Coronary artery (tissue), 2 donors: ENCODE measurements around the gene SSBP3.

Experiments used
- DNase-seq: peaks from one replicate; pipeline ENCODE4 v3.0.0-alpha.2; 2017; ENCODE audit warnings: low spot score
- H3K27ac ChIP-seq, 2 donors: fragments of 200-600 bp; sonication (generic); one replicate each; pipeline ENCODE4 v1.5.1; 2016 to 2019
- H3K4me3 ChIP-seq: fragments of 200-600 bp; sonication (generic); 2 replicates; pipeline ENCODE4 v1.5.1; 2016; ENCODE audit warnings: mild to moderate bottlenecking, moderate library complexity
- TF ChIP-seq, protein P1 (sequence below): fragments of 200-600 bp; sonication (generic); IDR thresholded peaks from one replicate; pipeline ENCODE4 v1.5.1; 2019; ENCODE audit warnings: antibody characterized with exemption

SSBP3 gene

DNA sequence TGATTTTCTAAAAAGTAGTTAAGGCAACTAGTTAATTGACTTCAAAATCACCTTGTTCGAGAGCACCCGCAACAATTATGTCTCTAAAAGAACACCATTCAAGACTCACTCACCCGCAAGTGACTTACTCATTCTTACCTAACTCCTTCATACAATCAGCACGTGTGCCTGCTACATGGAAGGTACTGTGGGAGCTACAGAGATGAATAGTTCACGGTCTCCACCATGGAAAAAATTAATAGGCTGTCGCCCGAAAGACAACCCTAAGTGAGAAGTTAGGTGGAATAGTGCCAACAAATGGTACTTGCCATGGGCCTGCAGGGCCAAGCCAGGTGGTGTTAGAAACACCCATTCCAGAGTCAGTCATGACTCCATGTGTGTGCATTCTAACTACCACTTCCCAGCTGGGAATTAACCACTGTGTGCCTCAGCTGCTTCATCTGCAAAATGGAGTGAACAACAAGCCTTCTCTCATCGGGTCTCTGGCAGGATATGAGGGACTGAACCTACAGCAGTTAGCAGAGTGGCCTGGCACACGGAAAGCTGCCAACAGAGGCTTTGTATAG, 7.1 kb downstream of the SSBP3 start:
- DNase-seq: no peak
- H3K27ac ChIP-seq: no peak overlapping the region
- TF ChIP-seq, protein P1, sequence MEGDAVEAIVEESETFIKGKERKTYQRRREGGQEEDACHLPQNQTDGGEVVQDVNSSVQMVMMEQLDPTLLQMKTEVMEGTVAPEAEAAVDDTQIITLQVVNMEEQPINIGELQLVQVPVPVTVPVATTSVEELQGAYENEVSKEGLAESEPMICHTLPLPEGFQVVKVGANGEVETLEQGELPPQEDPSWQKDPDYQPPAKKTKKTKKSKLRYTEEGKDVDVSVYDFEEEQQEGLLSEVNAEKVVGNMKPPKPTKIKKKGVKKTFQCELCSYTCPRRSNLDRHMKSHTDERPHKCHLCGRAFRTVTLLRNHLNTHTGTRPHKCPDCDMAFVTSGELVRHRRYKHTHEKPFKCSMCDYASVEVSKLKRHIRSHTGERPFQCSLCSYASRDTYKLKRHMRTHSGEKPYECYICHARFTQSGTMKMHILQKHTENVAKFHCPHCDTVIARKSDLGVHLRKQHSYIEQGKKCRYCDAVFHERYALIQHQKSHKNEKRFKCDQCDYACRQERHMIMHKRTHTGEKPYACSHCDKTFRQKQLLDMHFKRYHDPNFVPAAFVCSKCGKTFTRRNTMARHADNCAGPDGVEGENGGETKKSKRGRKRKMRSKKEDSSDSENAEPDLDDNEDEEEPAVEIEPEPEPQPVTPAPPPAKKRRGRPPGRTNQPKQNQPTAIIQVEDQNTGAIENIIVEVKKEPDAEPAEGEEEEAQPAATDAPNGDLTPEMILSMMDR: no peak
- H3K4me3 ChIP-seq: no peak overlapping the region

DNA sequence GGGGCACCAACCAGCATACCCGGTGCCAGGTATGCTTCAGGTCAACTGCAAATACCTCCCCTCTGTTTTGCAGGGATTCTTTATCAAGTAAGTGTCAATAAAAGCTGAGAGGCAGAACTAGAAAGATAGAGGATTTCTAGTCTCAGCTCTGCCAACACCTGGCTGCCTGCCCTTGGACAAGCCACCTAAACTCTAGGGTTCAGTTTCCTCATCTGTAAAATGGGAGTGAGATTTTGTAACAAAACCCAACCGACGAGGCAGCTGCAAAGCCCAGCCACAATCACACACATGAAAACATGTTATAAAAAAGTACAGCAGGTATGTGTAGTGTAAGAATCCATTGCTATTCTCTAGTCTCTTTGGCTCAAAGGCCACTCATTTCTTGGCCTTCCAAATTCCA, 8.2 kb downstream of the SSBP3 start:
- Histone ChIP-seq H3K4me3 (no peak overlapping the region), H3K27ac (no peak overlapping the region)
- TF ChIP-seq, protein P1: no peak
- DNase-seq: no peak

DNA sequence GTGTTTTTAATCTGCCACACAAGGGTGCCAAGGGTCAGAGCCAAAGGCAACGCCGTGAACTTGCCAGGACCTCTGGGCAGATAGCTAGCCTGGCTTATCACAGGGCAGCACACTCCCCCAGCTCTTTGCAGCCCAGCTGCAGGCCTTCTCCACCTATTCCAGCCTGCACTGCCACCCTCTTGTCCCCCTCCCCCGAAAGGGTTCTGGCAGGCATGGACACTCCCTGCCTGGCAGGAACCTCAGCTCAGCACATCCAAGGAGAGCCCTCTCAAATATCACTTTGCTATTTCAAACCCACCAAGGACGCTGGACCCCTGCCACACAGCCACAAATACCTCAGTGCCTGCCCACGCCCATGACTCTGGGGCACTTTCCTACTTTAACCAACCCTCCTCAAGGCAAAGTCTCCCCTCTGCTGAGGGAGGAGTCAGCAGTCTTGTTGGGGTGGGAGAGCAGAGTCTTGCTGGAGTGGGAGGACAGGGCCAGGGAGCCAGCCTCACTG, 9.1 kb downstream of the SSBP3 start:
- peak overlapping the region; percentile 40 for H3K4me3 ChIP-seq
- peak overlapping the region in 1 of 2 donors; percentile 67 for H3K27ac ChIP-seq
- no peak for DNase-seq
- TF ChIP-seq, protein P1: no peak

DNA sequence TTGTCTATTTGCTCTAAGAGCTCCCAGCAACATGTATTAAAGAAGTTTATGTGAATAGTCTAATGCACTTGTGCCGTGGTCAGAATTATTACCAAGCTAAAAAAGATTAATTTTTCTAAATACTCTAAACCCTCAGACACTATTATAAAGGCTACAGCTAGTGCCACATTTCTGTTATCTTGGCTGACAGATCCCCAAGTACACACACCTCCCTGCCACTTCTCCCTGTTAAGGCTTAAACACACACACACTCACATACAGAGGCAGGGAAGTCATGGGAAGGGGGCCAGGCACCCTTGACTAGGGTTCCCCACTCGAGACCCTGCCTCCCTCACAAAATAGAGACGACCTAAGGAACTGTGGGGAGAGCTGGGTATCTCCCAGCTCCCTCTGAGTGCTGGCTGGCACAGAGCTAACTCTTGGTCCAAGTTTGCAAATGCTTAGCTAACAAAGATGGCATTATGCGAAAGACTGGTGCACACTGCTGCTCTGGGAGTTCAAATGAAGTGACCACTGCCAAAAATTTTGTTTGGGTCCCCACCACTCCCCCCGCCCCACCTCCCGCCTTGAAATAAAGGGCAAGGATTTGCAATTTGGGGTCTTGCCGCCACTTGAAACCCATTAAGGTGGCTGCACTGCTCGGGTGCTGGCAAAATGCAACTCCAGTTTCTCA, 9.8 kb downstream of the SSBP3 start:
- DNase-seq: no peak
- H3K4me3 ChIP-seq: peak overlapping the region; percentile 40
- peak overlapping the region in 1 of 2 donors; percentile 67 for H3K27ac ChIP-seq
- TF ChIP-seq, protein P1: no peak

DNA sequence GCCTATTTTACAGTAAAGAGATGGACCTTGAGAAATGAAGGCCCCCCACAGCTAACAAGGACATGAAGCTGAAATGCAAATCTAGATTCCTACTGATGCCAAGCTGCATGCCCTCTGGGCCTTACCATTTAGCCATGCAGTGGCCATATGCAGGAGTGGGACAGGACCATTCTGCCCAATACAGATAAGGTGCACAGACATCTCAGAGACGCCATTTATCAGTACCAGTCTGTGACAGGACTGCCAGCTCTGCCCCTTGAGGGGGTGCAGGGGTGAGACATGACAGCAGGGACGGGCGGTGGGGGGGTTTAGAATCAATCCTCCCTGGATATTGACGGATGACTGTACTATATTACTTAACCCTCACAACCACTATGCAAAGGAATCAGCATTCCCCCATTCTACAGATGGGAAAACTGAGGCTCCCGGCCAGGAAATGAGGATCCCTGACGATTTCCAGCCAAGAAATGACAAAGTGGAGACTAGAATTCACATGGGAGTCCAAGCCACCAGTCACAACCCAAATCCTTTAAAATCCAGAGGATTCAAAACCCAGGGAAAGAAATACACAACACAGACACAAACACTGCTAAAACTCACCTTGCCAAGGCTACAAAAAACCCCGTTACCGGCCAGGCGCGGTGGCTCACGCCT, 10.8 kb downstream of the SSBP3 start:
- no peak overlapping the region for H3K27ac ChIP-seq
- DNase-seq: no peak
- TF ChIP-seq, protein P1: no peak
- no peak overlapping the region for H3K4me3 ChIP-seq

DNA sequence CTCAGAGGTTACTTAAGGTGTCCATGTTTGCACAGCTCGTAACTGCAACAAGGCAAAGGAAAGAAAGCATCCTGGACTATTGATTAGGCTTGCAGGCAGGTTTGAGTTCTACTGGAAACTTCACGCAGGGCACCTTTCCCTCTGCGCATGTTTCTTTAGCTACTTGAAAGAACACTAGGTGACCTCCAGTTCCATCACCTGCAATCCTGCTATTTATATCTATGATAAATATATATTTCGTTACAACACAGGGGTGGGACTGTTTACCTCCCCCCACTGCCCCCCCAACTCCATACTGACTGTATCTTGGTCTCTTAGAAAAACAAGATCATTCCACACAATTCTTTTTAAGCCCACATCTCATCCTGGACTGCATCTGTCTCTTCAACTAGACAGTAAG, 12.1 kb downstream of the SSBP3 start:
- TF ChIP-seq, protein P1: no peak
- Histone ChIP-seq H3K27ac (no peak overlapping the region), H3K4me3 (no peak overlapping the region)
- DNase-seq: no peak
